Adrenal gland (tissue), 12 donors: ENCODE results near the gene PKD2L2. TPM values are rescaled to one million over a fixed set of nuclear protein-coding genes. Genes with fewer than 3 reads are reported as not detected.

Experiments used
- DNase-seq, 7 donors: peaks; one replicate each; pipeline ENCODE4 v3.0.0-alpha.2; 2019 to 2020
- H3K27ac ChIP-seq, 5 donors: fragments of 200-600 bp; sonication (generic) in 4 of 5; 1 replicate in 3 of 5; 2 replicates in 2 of 5; pipeline versions ENCODE4 v1.5.1 to v1.8.0; 2016 to 2020; ENCODE audit warnings: mild to moderate bottlenecking in 1 of 5
- H3K27me3 ChIP-seq: fragments of 200-600 bp; 2 replicates; pipeline ENCODE4 v1.8.0; 2021
- H3K36me3 ChIP-seq, 2 donors: fragments of 200-600 bp; replicated peaks in 1 of 2; 1 replicate in 1 of 2; 2 replicates in 1 of 2; pipeline versions ENCODE4 v1.5.1 to v1.8.0; 2018 to 2022
- H3K4me1 ChIP-seq, 2 donors: fragments of 200-600 bp; replicated peaks in 1 of 2; 1 replicate in 1 of 2; 2 replicates in 1 of 2; pipeline versions ENCODE4 v1.5.1 to v1.8.0; 2018 to 2021
- H3K4me3 ChIP-seq, 4 donors: fragments of 200-600 bp; sonication (generic) in 3 of 4; one replicate each; pipeline ENCODE4 v1.5.1; 2016 to 2018
- H3K9me3 ChIP-seq, 3 donors: fragments of 200-600 bp; sonication (generic) in 1 of 3; replicated peaks in 1 of 3; 1 replicate in 2 of 3; 2 replicates in 1 of 3; pipeline versions ENCODE4 v1.5.1 to v1.8.0; 2016 to 2021
- POLR2A ChIP-seq, 2 donors: fragments of 450-650 bp; IDR thresholded peaks; one replicate each; pipeline ENCODE4 v1.6.1; 2017; ENCODE audit warnings: antibody characterized with exemption in 2 of 2, mild to moderate bottlenecking in 2 of 2, moderate library complexity in 1 of 2
- WGBS, 4 donors: extraction: QIAGEN DNeasy Blood & Tissue Kit in 2 of 4; methylation state at CpG; one replicate each; pipeline versions ENCODE4 v1.1.5 to v1.1.7; 2013 to 2017; 5-methylcytosine and 5-hydroxymethylcytosine counted together
- intact Hi-C, 2 donors: fragments of 100-400 bp; cut with DNase I; formaldehyde crosslinking; loops; one replicate each; pipeline versions ENCODE4 v1.14.1 to v1.15.0; 2022 to 2023
- polyA plus RNA-seq, 3 donors: library from polyadenylated mRNA; stranded (reverse); fragments of 200-250 nt in 2 of 3; fragments of 350-450 nt in 1 of 3; fragmentation: Illumina TruSeq in 1 of 3; extraction: RNeasy Lipid Tissue Mini Kit (QIAGEN cat#74804) in 1 of 3; gene quantifications; one replicate each; pipeline ENCODE4 v1.2.3, GENCODE V29; 2013 to 2014
- total RNA-seq, 9 donors: library from RNA; depleted of rRNA in 4 of 9; stranded (reverse); fragments of >200 nt in 4 of 9; fragments of 120-200 nt in 1 of 9; fragmentation: NEBNext Ultra II Directional in 1 of 9; extraction: Animal tissue kit (Norgen Biotek cat#: 25700) in 1 of 9; gene quantifications; one replicate each; pipeline versions ENCODE4 v1.1.0 to v1.2.4, GENCODE V29; 2013 to 2023
- TF ChIP-seq, protein P1 (sequence below), 6 experiments: fragments of 450-650 bp in 4 of 6; fragments of 200-600 bp in 2 of 6; sonication (generic) in 1 of 6; IDR thresholded peaks; 1 replicate in 5 of 6; 2 replicates in 1 of 6; pipeline versions ENCODE4 v1.5.1 to v1.8.0; 2016 to 2021; ENCODE audit warnings: antibody characterized with exemption in 6 of 6, mild to moderate bottlenecking in 2 of 6, moderate library complexity in 1 of 6
- donor health status: healthy with polysubstance abuse.
- donor health status: Bipolar disorder and iron deficiency.
- donor health status: DM: yes; HTN: yes; CAD: no.
- donor health status: DM: no; HTN: no; CAD: no.
- donor health status: DM: no; HTN: no; CAD: no.
- donor health status: DM: yes; HTN: yes; CAD: no.

Gene PKD2L2
- total and polyA plus RNA-seq, 12 donors = 0.14 to 0.66 (median 0.46) TPM; not detected in 5

DNA sequence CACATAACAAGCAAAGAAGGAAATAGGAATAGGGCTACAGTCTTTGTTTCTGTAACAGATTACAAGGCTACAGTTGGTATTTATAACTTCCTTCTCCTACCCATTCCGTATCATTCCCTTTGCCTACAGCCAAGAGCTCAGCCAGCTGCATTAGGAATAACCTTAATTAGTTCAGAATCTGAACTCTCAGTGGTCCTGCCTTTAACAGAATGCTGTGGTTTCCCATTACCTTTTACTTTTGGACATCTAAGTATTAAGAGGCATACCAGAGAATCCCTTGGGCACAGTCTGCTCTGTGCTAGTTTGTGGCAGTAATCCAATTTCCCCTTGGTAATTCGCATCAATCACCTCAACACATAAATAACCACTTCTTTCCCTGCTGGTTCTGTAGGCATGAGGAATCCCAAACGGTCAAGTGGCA, 44.2 kb downstream of the PKD2L2 start:
- H3K4me1 ChIP-seq = peaks cover 0 to 9% of the 10 kb centered on the region in 2 donors
- no peak overlapping the region for H3K4me3 ChIP-seq
- H3K9me3 ChIP-seq = no peaks in the 10 kb centered on the region
- WGBS, 4 donors = 30 to 39% (median 31%) methylated on average over 3 of the region's 3 CpGs
- intact Hi-C loops = no loop called here
- no peak overlapping the region for H3K27ac ChIP-seq
- no peak for DNase-seq
- H3K36me3 ChIP-seq = peaks cover 0 to 12% of the 10 kb centered on the region in 2 donors
- no peaks in the 10 kb centered on the region for H3K27me3 ChIP-seq
- TF ChIP-seq POLR2A (IDR thresholded peaks at IDR 0.05) = no peak

DNA sequence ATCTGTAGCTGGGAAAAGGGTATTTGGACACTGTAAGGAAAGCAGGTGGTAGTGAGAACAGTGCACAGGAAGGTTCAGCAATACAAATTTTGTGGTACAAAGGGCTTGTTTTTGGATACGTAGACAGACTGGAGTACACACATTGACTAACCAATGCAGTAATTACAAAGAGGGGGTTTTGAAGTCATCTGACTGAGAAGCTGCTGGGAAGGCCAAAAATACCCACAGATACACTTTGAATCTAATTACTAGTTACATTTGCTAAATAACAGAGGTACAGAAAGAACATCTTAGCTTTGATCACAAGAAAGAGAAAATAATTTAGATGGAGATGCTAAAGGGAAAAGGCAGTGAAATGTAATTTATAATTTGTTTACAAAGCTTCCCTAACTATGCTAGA, 45.9 kb downstream of the PKD2L2 start:
- intact Hi-C loops = loop anchor here in 1 of 2 donors (5.0 kb wide), 1 partner anchor 153 kb away; no protein-coding TSS in a partner anchor
- DNase-seq = no peak
- 92 to 95% (median 94%) methylated on average over 1 of the region's 1 CpG for WGBS, 4 donors
- Histone ChIP-seq H3K27me3 (no peaks in the 10 kb centered on the region), H3K4me3 (no peak overlapping the region), H3K27ac (no peak overlapping the region), H3K9me3 (no peaks in the 10 kb centered on the region), H3K4me1 (peaks cover 0 to 9% of the 10 kb centered on the region in 2 donors), H3K36me3 (peaks cover 0 to 29% of the 10 kb centered on the region in 2 donors)
- TF ChIP-seq, protein P1, sequence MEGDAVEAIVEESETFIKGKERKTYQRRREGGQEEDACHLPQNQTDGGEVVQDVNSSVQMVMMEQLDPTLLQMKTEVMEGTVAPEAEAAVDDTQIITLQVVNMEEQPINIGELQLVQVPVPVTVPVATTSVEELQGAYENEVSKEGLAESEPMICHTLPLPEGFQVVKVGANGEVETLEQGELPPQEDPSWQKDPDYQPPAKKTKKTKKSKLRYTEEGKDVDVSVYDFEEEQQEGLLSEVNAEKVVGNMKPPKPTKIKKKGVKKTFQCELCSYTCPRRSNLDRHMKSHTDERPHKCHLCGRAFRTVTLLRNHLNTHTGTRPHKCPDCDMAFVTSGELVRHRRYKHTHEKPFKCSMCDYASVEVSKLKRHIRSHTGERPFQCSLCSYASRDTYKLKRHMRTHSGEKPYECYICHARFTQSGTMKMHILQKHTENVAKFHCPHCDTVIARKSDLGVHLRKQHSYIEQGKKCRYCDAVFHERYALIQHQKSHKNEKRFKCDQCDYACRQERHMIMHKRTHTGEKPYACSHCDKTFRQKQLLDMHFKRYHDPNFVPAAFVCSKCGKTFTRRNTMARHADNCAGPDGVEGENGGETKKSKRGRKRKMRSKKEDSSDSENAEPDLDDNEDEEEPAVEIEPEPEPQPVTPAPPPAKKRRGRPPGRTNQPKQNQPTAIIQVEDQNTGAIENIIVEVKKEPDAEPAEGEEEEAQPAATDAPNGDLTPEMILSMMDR (IDR thresholded peaks at IDR 0.05) = no peak
- no peak for TF ChIP-seq POLR2A (IDR thresholded peaks at IDR 0.05)

DNA sequence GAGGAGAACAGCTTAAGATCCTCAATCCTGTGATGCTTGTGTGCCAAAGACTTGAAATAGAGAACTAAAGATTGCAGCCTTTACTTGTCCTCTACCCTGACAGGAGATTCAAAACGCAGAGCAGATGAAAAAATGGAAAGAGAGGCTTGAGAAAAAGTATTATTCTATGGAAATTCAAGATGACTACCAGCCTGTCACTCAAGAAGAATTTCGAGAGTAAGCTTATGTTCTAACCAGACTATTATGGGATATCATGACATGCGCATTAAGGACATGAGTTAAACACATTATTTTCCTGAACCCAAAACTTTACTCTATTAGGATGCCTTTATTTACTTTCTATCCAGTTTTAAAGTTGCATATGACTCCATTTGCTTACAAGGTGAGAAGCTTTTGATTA, 46.4 kb downstream of the PKD2L2 start:
- Histone ChIP-seq H3K4me1 (peaks cover 0 to 9% of the 10 kb centered on the region in 2 donors), H3K27me3 (no peaks in the 10 kb centered on the region), H3K9me3 (no peaks in the 10 kb centered on the region), H3K27ac (no peak overlapping the region), H3K4me3 (no peak overlapping the region), H3K36me3 (peaks cover 0 to 33% of the 10 kb centered on the region in 2 donors)
- WGBS, 4 donors = 85 to 92% (median 89%) methylated on average over 3 of the region's 3 CpGs
- DNase-seq = no peak
- intact Hi-C loops = loop anchor here in 1 of 2 donors (5.0 kb wide), 1 partner anchor 153 kb away; no protein-coding TSS in a partner anchor
- no peak for TF ChIP-seq POLR2A (IDR thresholded peaks at IDR 0.05)
- TF ChIP-seq, protein P1 (IDR thresholded peaks at IDR 0.05) = no peak

DNA sequence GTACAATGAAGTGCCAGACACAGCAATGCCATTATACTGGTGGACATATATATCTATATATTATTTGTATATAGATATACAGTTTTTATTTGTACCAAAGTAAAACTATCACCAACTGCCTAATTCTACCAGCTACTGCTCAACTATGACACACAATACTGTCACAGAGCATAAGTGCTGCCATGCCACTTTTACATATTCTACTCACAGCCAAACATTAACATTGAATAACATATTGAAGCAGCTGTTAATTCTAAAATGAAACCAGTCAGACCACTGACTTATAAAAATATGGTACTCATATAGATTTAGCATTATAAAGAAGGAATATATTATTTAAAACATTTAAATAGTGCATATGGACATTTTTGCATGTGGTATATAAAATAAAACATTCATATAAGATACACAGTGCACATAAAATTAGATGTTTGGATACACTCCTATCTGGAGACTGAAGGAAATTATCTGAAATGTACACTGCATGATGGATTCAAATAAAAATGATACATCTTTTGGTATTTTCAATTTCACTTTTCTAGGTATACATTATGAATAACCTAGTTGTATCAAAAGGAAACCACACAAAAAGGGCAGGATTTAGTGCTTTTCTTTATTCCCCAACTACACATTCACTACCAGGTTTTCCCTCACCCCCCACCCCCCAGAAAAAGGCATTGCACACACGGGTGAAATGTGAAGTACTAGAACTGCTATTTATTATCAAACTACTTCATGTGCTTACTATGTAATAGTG, 48.9 kb downstream of the PKD2L2 start:
- 69 to 91% (median 77%) methylated on average over 1 of the region's 1 CpG for WGBS, 4 donors
- TF ChIP-seq, protein P1 (IDR thresholded peaks at IDR 0.05) = no peak
- no peak for TF ChIP-seq POLR2A (IDR thresholded peaks at IDR 0.05)
- H3K4me1 ChIP-seq = peaks cover 0 to 7% of the 10 kb centered on the region in 2 donors
- no peak for DNase-seq
- no peak overlapping the region for H3K4me3 ChIP-seq
- H3K27ac ChIP-seq = no peak overlapping the region
- intact Hi-C loops = loop anchor here in 1 of 2 donors (5.0 kb wide), 1 partner anchor 156 kb away; no protein-coding TSS in a partner anchor
- H3K27me3 ChIP-seq = no peaks in the 10 kb centered on the region
- H3K36me3 ChIP-seq = peaks cover 0 to 58% of the 10 kb centered on the region in 2 donors
- no peaks in the 10 kb centered on the region for H3K9me3 ChIP-seq
